ENCODE measurements around the gene LRRC32.
A peak's percentile ranks its signal among the peaks of the same experiment; 100 is the strongest.

Gene LRRC32

GRCh38 chr11:76705826-76706225 is 35.3 kb upstream of the LRRC32 start:
- TF ChIP-seq POLR2A (IDR thresholded peaks at IDR 0.05; ENCODE audit: low read length) (no peak), GATA1 (IDR thresholded peaks at IDR 0.05; ENCODE audit: low read depth, low read length) (no peak)
- DNase-seq = no peak

GRCh38 chr11:76704171-76704948 is 33.8 kb upstream of the LRRC32 start:
- TF ChIP-seq GATA1 (IDR thresholded peaks at IDR 0.05; ENCODE audit: low read depth, low read length) (no peak), POLR2A (IDR thresholded peaks at IDR 0.05; ENCODE audit: low read length) (no peak)
- DNase-seq = peak; percentile 56 to 63

DNA sequence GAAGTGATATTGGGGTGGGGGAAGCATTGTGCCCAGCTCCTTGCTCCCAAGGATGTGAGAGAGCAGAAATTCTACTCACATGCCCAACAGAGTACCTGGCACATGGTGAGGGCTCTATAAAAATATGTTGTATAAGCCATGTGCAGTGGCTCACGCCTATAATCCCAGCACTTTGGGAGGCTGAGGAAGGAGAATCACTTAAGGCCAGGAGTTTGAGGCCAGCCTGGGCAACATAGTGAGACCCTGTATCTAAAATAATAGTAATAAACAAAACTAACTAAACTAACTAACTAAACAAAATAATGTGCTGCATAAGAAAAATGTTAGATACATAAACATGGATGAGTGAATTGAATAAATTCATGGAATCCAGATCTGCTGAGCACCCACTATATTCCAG is 33.2 kb upstream of the LRRC32 start:
- DNase-seq = peak in 1 of 2 experiments; percentile 54
- no peak for TF ChIP-seq GATA1 (IDR thresholded peaks at IDR 0.05; ENCODE audit: low read depth, low read length)
- no peak for TF ChIP-seq POLR2A (IDR thresholded peaks at IDR 0.05; ENCODE audit: low read length)

DNA sequence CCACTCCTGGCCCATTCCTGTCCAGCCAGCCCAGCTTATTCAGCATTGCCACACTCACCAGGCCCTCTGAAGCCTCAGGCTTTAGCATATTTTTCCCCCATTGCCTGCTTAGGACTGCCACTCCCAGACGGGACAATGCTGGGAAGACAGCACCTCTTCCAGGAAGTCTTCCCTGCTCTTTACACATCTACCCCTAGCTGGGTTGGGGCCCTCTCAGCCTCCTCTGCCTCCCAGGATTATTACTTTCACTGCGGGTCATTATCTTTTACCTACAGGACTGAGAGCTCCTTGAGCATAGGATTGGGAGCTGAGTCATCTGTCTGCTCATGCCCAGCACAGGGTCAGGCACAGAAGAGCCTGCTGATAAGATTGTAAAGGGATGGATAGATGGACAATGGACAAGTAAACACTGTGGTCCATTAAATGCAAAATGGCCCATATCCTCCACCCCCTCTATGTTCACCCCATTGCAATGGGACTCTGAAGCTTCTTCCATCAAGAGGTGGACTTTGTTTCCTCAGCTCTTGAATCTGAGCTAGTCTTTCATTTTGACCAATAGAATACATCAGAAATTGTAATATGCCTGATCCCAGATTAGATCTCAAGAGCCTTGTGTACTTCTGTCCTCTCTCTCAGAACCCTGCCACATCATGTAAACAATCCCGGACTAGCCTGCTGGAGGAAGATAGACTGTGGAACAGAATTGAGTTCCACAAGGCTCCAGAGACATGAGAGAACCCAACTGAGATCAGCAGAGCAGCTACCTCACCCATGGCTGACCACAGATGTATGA is 32.0 kb upstream of the LRRC32 start:
- peak; percentile 91 to 95 for DNase-seq
- TF ChIP-seq GATA1 (IDR thresholded peaks at IDR 0.05; ENCODE audit: low read depth, low read length) (peak; percentile 58), POLR2A (IDR thresholded peaks at IDR 0.05; ENCODE audit: low read length) (peak; percentile 39)

DNA sequence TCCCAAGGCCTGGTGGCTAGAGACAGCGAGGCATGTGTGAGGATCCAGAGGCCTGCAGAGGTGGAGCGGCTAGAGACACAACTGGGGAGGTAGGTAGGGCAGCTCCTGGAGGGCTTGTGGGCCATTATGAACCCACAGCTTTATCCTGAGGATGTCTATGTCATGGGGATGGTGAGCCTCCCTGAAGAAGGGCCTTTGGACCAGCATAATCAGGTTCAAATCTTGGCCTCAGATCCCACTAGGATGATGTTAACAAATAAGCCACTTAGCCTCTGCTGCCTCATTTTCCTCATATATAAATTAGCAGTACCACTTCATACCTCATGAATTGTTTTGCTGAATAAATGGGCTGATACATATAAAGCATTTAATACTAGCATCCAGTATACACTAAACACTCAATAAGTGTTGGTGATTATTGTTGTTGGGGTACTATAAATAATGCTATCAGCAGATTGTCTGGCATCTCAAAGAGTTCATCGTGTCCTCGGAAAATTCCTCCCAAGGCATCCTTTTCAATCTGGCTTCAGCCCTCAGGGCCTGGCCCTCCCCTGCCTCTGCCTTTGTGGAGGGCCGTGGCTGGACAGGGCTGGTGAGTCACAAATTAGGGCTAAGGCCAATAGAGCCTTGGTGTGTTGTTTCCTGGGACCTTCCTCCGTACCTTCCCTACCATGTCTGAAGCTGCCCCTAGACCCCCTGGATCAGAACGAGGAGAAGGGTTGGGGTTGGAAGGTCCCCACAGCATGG is 30.9 kb upstream of the LRRC32 start:
- peak; percentile 52 to 70 for DNase-seq
- TF ChIP-seq POLR2A (IDR thresholded peaks at IDR 0.05; ENCODE audit: low read length) (no peak), GATA1 (IDR thresholded peaks at IDR 0.05; ENCODE audit: low read depth, low read length) (no peak)

- peak; percentile 98 for DNase-seq
- TF ChIP-seq GATA1 (IDR thresholded peaks at IDR 0.05; ENCODE audit: low read depth, low read length) (peak; percentile 81), POLR2A (IDR thresholded peaks at IDR 0.05; ENCODE audit: low read length) (peak; percentile 72)
Measured at GRCh38 chr11:76700177-76701100, 29.9 kb upstream of the LRRC32 start.

- DNase-seq = peak; percentile 70 to 82
- TF ChIP-seq POLR2A (IDR thresholded peaks at IDR 0.05; ENCODE audit: low read length) (no peak), GATA1 (IDR thresholded peaks at IDR 0.05; ENCODE audit: low read depth, low read length) (no peak)
Measured at GRCh38 chr11:76699451-76700091, 29.0 kb upstream of the LRRC32 start.

DNA sequence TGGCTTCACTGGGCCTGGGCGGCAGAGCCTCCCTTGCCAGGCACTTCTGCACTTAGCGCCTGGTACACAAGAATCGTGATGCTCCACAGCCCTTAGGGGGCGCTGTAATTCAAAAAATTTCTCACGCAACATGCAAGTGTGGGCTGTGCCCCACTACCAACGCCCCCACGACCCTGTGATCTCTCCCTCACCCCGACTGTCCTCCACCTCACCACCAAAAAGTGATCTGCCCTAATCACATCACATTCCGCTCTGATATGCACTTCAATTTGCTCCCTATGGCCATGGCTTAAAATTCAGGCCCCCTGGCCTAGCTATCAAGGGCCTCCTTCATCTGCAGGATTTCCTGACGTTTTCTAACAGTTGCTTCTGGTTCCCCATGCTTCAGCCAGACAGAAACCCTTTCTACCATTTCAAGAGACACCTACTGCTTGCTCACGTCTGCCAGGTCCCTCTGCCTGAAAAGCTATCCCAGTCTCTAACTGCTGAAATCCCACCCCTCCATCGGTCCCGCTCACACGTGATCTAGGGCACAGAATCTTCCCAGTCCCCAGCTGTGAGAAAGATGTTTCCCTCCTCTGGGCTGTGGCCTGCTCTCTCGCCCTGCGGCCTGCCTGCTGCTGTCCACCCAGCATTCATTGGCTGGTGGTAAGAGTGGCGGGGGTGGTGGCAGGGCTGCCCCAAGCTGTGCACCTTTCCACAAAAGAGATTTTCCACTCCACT is 27.9 kb upstream of the LRRC32 start:
- DNase-seq = peak; percentile 81 to 84
- TF ChIP-seq POLR2A (IDR thresholded peaks at IDR 0.05; ENCODE audit: low read length) (no peak), GATA1 (IDR thresholded peaks at IDR 0.05; ENCODE audit: low read depth, low read length) (no peak)

DNA sequence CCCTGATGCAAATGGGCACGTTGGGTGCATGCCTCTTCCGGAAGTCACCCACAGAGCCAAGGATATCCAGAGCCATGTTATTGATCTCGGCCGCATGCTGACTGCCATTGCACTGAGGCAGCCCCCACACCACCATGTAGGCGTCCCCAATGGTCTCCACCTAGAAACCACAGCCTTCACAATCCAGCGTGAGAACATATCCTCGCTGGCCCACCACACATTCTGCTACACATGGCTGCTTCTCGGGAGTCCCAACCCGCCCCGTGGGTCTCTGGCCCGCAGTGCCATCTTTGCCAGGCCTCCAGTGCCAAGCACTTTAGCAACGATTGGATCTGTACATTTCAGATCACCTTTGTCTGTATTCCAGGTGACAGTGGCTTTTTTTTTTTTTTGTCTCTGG is 26.2 kb upstream of the LRRC32 start:
- TF ChIP-seq POLR2A (IDR thresholded peaks at IDR 0.05; ENCODE audit: low read length) = no peak
- no peak for TF ChIP-seq GATA1 (IDR thresholded peaks at IDR 0.05; ENCODE audit: low read depth, low read length)
- DNase-seq = no peak

DNA sequence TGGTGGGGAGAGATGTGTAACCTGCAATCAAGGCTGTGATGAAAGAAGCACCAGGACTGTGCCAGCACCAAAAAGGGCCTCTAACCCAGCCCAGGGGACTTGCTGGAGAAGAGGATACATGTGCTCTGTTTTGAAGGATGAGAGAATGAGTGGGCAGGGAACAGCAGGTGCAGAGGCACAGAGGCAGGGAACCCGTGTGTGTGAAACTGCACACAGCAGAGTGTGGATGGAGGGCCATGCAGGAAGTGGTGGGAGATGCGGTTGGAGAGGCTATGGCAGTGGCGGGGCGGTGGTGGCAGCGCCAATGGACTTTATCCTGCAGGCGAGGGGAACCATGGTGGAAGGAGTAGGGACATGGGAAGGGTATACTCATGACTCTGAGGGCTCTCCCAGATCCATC is 25.2 kb upstream of the LRRC32 start:
- no peak for DNase-seq
- no peak for TF ChIP-seq POLR2A (IDR thresholded peaks at IDR 0.05; ENCODE audit: low read length)
- no peak for TF ChIP-seq GATA1 (IDR thresholded peaks at IDR 0.05; ENCODE audit: low read depth, low read length)

- no peak for TF ChIP-seq GATA1 (IDR thresholded peaks at IDR 0.05; ENCODE audit: low read depth, low read length)
- TF ChIP-seq POLR2A (IDR thresholded peaks at IDR 0.05; ENCODE audit: low read length) = no peak
- peak in 1 of 2 experiments; percentile 45 for DNase-seq
Measured at GRCh38 chr11:76695133-76695532, 24.6 kb upstream of the LRRC32 start.

DNA sequence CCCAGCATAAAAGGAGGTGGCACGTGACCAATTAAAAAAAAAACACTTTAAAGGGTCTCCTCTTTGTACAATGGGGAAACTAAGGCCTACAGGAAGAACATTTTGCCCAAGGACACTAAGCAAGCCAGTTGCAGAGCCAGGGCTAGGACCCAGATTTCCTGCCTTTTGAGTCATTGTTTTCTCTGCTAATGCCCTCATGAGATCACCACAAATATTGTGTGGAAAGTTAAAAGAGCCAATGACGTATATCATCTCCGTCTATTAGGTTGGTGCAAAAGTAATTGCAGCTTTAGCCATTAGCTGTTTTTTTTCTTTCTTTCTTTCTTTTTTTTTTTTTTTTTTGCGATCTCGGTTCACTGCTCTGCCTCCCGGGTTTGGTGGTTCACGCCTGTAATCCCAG is 24.1 kb upstream of the LRRC32 start:
- TF ChIP-seq POLR2A (IDR thresholded peaks at IDR 0.05; ENCODE audit: low read length) = no peak
- TF ChIP-seq GATA1 (IDR thresholded peaks at IDR 0.05; ENCODE audit: low read depth, low read length) = no peak
- DNase-seq = no peak

All from erythroblast (primary cell).